ENCODE results near the gene TNS4.
A peak's percentile ranks its signal among the peaks of the same experiment; 100 is the strongest.
"Not testable (repeated sequence)": the region's sequence is repeated elsewhere in the genome, so short reads cannot be mapped to it uniquely, and the experiment has no call there.

TNS4 gene

GRCh38 chr17:40501499-40501911 lies at the start of gene TNS4:
TSS of gene TNS4 (minus strand) at chr17:40501623. CDS start at chr17:40496425, 5,198 bp downstream.
- DNase-seq = no peak

GRCh38 chr17:40550608-40551007 lies 49.2 kb upstream of the TNS4 start:
- peak; percentile 90 for DNase-seq

- DNase-seq = peak; percentile 43
Measured at GRCh38 chr17:40548982-40549685, 47.7 kb upstream of the TNS4 start.

- no peak for DNase-seq
Measured at GRCh38 chr17:40548491-40548981, 47.1 kb upstream of the TNS4 start.

GRCh38 chr17:40547785-40548478 lies 46.5 kb upstream of the TNS4 start:
- DNase-seq = no peak

GRCh38 chr17:40547079-40547784 lies 45.8 kb upstream of the TNS4 start:
- DNase-seq = no peak

- DNase-seq = not testable (repeated sequence)
Measured at GRCh38 chr17:40546497-40546896, 45.1 kb upstream of the TNS4 start.

GRCh38 chr17:40545660-40546059 lies 44.2 kb upstream of the TNS4 start:
- DNase-seq = no peak

- peak; percentile 86 for DNase-seq
Measured at GRCh38 chr17:40542558-40543411, 41.4 kb upstream of the TNS4 start.

- DNase-seq = no peak
Measured at GRCh38 chr17:40541873-40542557, 40.6 kb upstream of the TNS4 start.

GRCh38 chr17:40541060-40541872 lies 39.8 kb upstream of the TNS4 start:
- no peak for DNase-seq

- DNase-seq = no peak
Measured at GRCh38 chr17:40540448-40540847, 39.0 kb upstream of the TNS4 start.

GRCh38 chr17:40539711-40540411 lies 38.4 kb upstream of the TNS4 start:
- no peak for DNase-seq

- no peak for DNase-seq
Measured at GRCh38 chr17:40538936-40539705, 37.7 kb upstream of the TNS4 start.

- no peak for DNase-seq
Measured at GRCh38 chr17:40538019-40538935, 36.9 kb upstream of the TNS4 start.

- DNase-seq = peak; percentile 45
Measured at GRCh38 chr17:40536295-40537171, 35.1 kb upstream of the TNS4 start.

- no peak for DNase-seq
Measured at GRCh38 chr17:40535924-40536294, 34.5 kb upstream of the TNS4 start.

- DNase-seq = no peak
Measured at GRCh38 chr17:40535438-40535837, 34.0 kb upstream of the TNS4 start.
